SK-N-SH treated with all-trans-retinoic acid at 6 μM for 48 hours (cell line): Measurements from ENCODE around the gene TRIM24.
"Not testable (repeated sequence)": the region's sequence is repeated elsewhere in the genome, so short reads cannot be mapped to it uniquely, and the experiment has no call there.

ENCODE experiments used
- ATAC-seq: fragments of 200-7000 bp; cut with Tn5 transposase; 3 replicates; pipeline ENCODE4 v1.9.1; 2020; ENCODE audit warnings: mild to moderate bottlenecking, moderate library complexity
- ARNTL ChIP-seq: fragments of 450-650 bp; formaldehyde crosslinking; IDR thresholded peaks from 2 replicates; pipeline ENCODE4 v1.5.0; 2020; ENCODE audit warnings: low read depth, mild to moderate bottlenecking, moderate library complexity, borderline replicate concordance
- BACH2 ChIP-seq: fragments of 250-450 bp; sonication (Bioruptor Pico); IDR thresholded peaks from 2 replicates; pipeline ENCODE4 v1.9.0; 2021; ENCODE audit warnings: mild to moderate bottlenecking, borderline replicate concordance
- CSDC2 ChIP-seq: fragments of 250-450 bp; sonication (Bioruptor Pico); IDR thresholded peaks from 2 replicates; pipeline ENCODE4 v1.5.0; 2020; ENCODE audit warnings: mild to moderate bottlenecking, moderate library complexity
- ESRRG ChIP-seq: fragments of 250-450 bp; sonication (Bioruptor Pico); IDR thresholded peaks from 2 replicates; pipeline ENCODE4 v1.6.1; 2021; ENCODE audit warnings: mild to moderate bottlenecking
- GLIS3 ChIP-seq: fragments of 250-450 bp; sonication (Bioruptor Pico); IDR thresholded peaks from 2 replicates; pipeline ENCODE4 v1.5.0; 2020; ENCODE audit warnings: mild to moderate bottlenecking, moderate library complexity
- ISL1 ChIP-seq: fragments of 250-450 bp; sonication (Bioruptor Pico); IDR thresholded peaks from 2 replicates; pipeline ENCODE4 v2.1.2; 2022; ENCODE audit warnings: mild to moderate bottlenecking, moderate library complexity
- OSR1 ChIP-seq: fragments of 250-450 bp; sonication (Bioruptor Pico); IDR thresholded peaks from 2 replicates; pipeline ENCODE4 v1.8.0; 2022; ENCODE audit warnings: moderate library complexity, mild to moderate bottlenecking, inconsistent platforms
- POU6F1 ChIP-seq: fragments of 250-450 bp; sonication (Bioruptor Pico); IDR thresholded peaks from 2 replicates; pipeline ENCODE4 v1.8.0; 2021; ENCODE audit warnings: low read depth, mild to moderate bottlenecking, moderate library complexity, borderline replicate concordance
- PPARA ChIP-seq: fragments of 250-450 bp; sonication (Bioruptor Pico); IDR thresholded peaks from 2 replicates; pipeline ENCODE4 v1.5.0; 2020; ENCODE audit warnings: mild to moderate bottlenecking, borderline replicate concordance
- RARB ChIP-seq: fragments of 250-450 bp; sonication (Bioruptor Pico); IDR thresholded peaks from 2 replicates; pipeline ENCODE4 v1.8.0; 2021; ENCODE audit warnings: mild to moderate bottlenecking, moderate library complexity
- SNAI2 ChIP-seq: fragments of 250-450 bp; sonication (Bioruptor Pico); IDR thresholded peaks from 2 replicates; pipeline ENCODE4 v1.5.0; 2020; ENCODE audit warnings: mild to moderate bottlenecking, moderate library complexity
- TOX ChIP-seq: fragments of 250-450 bp; sonication (Bioruptor Pico); IDR thresholded peaks from 2 replicates; pipeline ENCODE4 v1.8.0; 2021; ENCODE audit warnings: mild to moderate bottlenecking, moderate library complexity, borderline replicate concordance
- ZFP30 ChIP-seq: fragments of 450-650 bp; formaldehyde crosslinking; IDR thresholded peaks from 2 replicates; pipeline ENCODE4 v1.5.0; 2022; ENCODE audit warnings: mild to moderate bottlenecking, moderate library complexity
- ZNF70 ChIP-seq: fragments of 450-650 bp; formaldehyde crosslinking; IDR thresholded peaks from 2 replicates; pipeline ENCODE4 v1.5.0; 2020; ENCODE audit warnings: mild to moderate bottlenecking, moderate library complexity
- TF ChIP-seq, protein P1 (sequence below): fragments of 250-450 bp; sonication (Bioruptor Pico); IDR thresholded peaks from 2 replicates; pipeline ENCODE4 v1.8.0; 2020; ENCODE audit warnings: mild to moderate bottlenecking, moderate library complexity, borderline replicate concordance
- TF ChIP-seq, protein P2 (sequence below): fragments of 250-450 bp; sonication (Bioruptor Pico); IDR thresholded peaks from 2 replicates; pipeline ENCODE4 v1.5.0; 2020; ENCODE audit warnings: mild to moderate bottlenecking, moderate library complexity
- TF ChIP-seq, protein P3 (sequence below): fragments of 250-450 bp; sonication (Bioruptor Pico); IDR thresholded peaks from 2 replicates; pipeline ENCODE4 v1.5.1; 2020; ENCODE audit warnings: low read depth, mild to moderate bottlenecking, moderate library complexity

The TRIM24 gene

GRCh38 chr7:138460649-138461607 is 869 bp downstream of the TRIM24 start (continued):
- TF ChIP-seq, protein P1, sequence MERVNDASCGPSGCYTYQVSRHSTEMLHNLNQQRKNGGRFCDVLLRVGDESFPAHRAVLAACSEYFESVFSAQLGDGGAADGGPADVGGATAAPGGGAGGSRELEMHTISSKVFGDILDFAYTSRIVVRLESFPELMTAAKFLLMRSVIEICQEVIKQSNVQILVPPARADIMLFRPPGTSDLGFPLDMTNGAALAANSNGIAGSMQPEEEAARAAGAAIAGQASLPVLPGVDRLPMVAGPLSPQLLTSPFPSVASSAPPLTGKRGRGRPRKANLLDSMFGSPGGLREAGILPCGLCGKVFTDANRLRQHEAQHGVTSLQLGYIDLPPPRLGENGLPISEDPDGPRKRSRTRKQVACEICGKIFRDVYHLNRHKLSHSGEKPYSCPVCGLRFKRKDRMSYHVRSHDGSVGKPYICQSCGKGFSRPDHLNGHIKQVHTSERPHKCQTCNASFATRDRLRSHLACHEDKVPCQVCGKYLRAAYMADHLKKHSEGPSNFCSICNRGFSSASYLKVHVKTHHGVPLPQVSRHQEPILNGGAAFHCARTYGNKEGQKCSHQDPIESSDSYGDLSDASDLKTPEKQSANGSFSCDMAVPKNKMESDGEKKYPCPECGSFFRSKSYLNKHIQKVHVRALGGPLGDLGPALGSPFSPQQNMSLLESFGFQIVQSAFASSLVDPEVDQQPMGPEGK (CRISPR knock-in tag) = no peak
- TF ChIP-seq PPARA (CRISPR knock-in tag) (no peak), ISL1 (CRISPR knock-in tag) (no peak), CSDC2 (CRISPR knock-in tag) (no peak), ZFP30 (no peak)

DNA sequence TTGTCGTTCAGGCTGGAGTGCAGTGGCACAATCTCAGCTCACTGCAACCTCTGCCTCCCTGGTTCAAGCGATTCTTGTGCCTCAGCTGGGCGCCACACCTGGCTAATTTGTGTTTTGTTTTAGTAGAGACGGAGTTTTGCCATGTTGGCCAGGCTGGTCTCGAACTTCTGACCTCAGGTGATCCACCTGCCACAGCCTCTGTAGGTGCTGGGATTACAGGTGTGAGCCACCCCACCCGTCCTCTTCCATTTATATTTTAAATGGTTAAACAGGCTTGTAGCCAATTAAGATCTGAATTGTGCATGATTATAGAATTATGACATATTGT is 3.2 kb downstream of the TRIM24 start:
- ATAC-seq = not testable (repeated sequence)

- TF ChIP-seq GLIS3 (CRISPR knock-in tag) = no peak
- TF ChIP-seq ARNTL (CRISPR knock-in tag) = no peak
- TF ChIP-seq, protein P2, sequence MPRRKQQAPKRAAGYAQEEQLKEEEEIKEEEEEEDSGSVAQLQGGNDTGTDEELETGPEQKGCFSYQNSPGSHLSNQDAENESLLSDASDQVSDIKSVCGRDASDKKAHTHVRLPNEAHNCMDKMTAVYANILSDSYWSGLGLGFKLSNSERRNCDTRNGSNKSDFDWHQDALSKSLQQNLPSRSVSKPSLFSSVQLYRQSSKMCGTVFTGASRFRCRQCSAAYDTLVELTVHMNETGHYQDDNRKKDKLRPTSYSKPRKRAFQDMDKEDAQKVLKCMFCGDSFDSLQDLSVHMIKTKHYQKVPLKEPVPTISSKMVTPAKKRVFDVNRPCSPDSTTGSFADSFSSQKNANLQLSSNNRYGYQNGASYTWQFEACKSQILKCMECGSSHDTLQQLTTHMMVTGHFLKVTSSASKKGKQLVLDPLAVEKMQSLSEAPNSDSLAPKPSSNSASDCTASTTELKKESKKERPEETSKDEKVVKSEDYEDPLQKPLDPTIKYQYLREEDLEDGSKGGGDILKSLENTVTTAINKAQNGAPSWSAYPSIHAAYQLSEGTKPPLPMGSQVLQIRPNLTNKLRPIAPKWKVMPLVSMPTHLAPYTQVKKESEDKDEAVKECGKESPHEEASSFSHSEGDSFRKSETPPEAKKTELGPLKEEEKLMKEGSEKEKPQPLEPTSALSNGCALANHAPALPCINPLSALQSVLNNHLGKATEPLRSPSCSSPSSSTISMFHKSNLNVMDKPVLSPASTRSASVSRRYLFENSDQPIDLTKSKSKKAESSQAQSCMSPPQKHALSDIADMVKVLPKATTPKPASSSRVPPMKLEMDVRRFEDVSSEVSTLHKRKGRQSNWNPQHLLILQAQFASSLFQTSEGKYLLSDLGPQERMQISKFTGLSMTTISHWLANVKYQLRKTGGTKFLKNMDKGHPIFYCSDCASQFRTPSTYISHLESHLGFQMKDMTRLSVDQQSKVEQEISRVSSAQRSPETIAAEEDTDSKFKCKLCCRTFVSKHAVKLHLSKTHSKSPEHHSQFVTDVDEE (CRISPR knock-in tag) = no peak
- no peak for TF ChIP-seq RARB (CRISPR knock-in tag)
- TF ChIP-seq ESRRG (CRISPR knock-in tag) = no peak
- no peak for TF ChIP-seq SNAI2 (CRISPR knock-in tag)
- TF ChIP-seq BACH2 (CRISPR knock-in tag) = no peak
- no peak for TF ChIP-seq ZNF70 (CRISPR knock-in tag)
- no peak for TF ChIP-seq TOX
- TF ChIP-seq, protein P1 (CRISPR knock-in tag) = no peak
- TF ChIP-seq, protein P3, sequence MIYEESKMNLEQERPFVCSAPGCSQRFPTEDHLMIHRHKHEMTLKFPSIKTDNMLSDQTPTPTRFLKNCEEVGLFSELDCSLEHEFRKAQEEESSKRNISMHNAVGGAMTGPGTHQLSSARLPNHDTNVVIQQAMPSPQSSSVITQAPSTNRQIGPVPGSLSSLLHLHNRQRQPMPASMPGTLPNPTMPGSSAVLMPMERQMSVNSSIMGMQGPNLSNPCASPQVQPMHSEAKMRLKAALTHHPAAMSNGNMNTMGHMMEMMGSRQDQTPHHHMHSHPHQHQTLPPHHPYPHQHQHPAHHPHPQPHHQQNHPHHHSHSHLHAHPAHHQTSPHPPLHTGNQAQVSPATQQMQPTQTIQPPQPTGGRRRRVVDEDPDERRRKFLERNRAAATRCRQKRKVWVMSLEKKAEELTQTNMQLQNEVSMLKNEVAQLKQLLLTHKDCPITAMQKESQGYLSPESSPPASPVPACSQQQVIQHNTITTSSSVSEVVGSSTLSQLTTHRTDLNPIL (CRISPR knock-in tag) = no peak
- TF ChIP-seq POU6F1 (CRISPR knock-in tag) = no peak
- no peak for TF ChIP-seq ISL1 (CRISPR knock-in tag)
- TF ChIP-seq OSR1 (CRISPR knock-in tag) = no peak
- no peak for TF ChIP-seq ZFP30
- no peak for ATAC-seq
Observed at GRCh38 chr7:138465046-138465445, 5.0 kb downstream of the TRIM24 start.

- not testable (repeated sequence) for ATAC-seq
Observed at GRCh38 chr7:138466069-138466756, 6.2 kb downstream of the TRIM24 start.
